Daoy (cell line): ENCODE results near the gene SOX6. TPM values are rescaled to one million over a fixed set of nuclear protein-coding genes. Genes with fewer than 3 reads are reported as not detected.
"Not testable (repeated sequence)": the region's sequence is repeated elsewhere in the genome, so short reads cannot be mapped to it uniquely, and the experiment has no call there.

Experiments used
- DNase-seq: peaks from one replicate; pipeline ENCODE4 v3.0.0-alpha.2; 2015; ENCODE audit warnings: low read depth
- total RNA-seq: library from RNA; depleted of rRNA; stranded (reverse); fragments of >200 nt; shearing (Covaris generic); gene quantifications from 2 replicates; pipeline ENCODE4 v1.2.3, GENCODE V29; 2014

Gene SOX6
- total RNA-seq, 1 experiment from 2014 or later, result 3.0 TPM

- DNase-seq, result no peak
Observed at GRCh38 chr11:16151138-16151537, 205.2 kb downstream of the SOX6 start.

- no peak for DNase-seq
Observed at GRCh38 chr11:16149476-16149875, 206.9 kb downstream of the SOX6 start.

GRCh38 chr11:16148301-16148931, 207.9 kb downstream of the SOX6 start:
- no peak for DNase-seq

DNA sequence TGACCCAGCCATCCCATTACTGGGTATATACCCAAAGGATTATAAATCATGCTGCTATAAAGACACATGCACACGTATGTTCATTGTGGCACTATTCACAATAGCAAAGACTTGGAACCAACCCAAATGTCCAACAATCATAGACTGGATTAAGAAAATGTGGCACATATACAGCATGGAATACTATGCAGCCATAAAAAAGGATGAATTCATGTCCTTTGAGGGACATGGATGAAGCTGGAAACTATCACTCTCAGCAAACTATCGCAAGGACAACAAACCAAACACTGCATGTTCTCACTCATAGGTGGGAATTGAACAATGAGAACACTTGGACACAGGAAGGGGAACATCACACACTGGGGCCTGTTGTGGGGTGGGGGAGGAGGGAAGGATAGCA, 209.4 kb downstream of the SOX6 start:
- DNase-seq, result not testable (repeated sequence)

DNA sequence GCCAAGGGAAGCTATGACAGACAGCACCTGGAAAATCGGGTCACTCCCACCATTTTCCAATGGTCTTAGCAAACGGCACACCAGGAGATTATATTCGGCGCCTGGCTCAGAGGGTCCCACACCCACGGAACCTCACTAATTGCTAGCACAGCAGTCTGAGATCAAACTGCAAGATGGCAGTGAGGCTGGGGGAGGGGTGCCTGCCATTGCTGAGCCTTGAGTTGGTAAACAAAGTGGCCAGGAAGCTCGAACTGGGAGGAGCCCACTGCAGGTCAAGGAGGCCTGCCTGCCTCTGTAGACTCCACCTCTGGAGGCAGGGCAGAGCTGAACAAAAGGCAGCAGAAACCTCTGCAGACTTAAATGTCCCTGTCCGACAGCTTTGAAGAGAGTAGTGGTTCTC, 214.7 kb downstream of the SOX6 start:
- DNase-seq, result not testable (repeated sequence)

DNA sequence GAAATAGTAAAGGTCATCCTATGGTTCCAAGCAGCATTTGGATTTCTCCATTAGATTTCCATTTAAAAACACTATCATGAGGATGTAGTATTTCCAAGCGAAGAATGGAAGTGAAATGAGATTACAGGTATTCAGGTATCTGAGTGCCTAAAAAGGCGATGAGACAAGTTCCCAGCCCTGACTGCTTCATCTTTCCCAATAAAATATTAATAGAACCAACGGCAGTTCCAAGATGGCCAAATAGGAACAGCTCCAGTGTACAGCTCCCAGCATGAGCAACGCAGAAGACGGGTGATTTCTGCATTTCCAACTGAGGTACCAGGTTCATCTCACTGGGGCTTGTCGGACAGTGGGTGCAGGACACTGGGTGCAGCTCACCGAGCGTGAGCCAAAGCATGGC, 215.2 kb downstream of the SOX6 start:
- DNase-seq, result not testable (repeated sequence)

DNA sequence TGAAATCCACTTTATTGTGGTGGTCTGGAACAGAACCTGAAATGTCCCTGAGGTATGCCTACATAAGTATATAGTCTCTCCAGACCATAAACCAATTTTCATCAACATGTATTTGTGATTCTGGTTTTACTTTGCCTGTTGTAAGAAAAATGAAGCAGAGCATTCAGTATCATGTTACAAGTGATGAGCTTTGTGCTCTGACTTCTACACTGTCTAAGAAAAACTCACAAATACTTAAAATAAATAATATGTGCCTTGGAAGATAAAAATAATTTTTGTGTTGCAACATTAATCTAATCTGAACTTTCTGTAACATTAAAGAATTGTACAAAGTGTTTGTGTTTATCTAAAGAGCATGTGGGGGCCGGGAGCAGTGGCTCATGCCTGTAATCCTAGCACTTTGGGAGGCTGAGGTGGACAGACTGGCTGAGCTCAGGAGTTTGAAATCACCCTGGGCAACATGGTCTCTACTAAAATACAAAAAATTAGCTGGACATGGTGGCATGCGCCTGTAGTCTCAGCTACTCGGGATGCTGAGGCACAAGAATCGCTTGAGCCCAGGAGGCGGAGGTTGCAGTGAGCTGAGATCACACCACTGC, 219.5 kb downstream of the SOX6 start:
- DNase-seq, result no peak

GRCh38 chr11:16133867-16134266, 222.5 kb downstream of the SOX6 start:
- DNase-seq, result no peak

DNA sequence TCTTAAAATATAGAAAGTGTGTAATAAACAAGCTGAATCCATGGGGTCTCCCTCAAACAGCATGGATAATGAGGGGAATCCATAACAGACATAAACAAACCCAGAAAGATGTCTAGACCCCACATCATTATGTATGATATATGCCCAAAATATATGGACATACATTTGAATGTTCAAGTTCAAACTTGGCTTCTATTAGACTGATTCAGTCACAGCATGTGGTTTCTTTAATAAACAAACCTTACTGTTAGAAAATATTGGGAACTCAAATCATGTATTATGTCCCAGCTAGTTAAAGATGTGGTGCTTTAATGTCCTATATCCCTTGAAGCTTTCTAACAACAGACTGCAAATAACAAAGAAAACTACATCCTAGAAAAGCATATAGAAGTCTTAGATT, 228.6 kb downstream of the SOX6 start:
- DNase-seq, result no peak

- peak; percentile 3 for DNase-seq
Observed at GRCh38 chr11:16126362-16126761, 230.0 kb downstream of the SOX6 start.

DNA sequence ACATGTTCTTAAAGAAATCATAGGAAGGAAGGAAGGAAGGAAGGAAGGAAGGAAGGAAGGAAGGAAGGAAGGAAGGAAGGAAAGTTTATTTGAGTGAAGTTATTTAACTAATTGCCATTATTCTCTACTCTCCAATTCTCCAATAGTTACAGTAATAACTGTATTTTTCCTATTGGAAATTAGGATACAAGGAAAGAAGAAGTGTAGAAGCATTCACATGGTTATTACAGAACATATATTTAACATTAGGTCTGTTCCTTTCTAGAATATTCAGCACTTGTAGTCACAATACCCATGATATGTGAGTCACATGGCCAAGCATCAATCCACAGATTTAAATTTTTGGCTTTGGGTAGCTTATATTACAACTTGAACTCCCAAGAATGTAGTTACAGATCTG, 230.6 kb downstream of the SOX6 start:
- no peak for DNase-seq

DNA sequence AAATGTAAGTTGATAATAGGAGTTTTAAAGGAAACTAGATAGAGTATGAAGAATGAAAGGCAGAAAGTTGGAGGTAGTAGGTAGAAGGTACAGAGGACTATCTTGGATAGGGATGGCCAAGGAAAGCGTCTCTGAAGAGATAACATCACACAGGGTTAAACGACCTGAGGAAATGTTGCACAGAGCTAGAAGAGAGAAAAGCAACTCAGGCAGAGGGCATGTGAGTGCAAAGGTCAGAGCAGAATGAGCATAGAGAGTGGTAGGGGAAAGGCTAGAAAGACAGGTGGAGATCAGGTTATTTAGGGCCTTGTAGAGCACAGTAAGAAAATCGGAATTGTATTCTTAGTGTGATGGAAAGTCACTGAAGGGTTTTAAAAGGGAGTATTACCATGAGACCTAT, 232.0 kb downstream of the SOX6 start:
- DNase-seq, result no peak

- DNase-seq, result no peak
Observed at GRCh38 chr11:16121853-16122252, 234.5 kb downstream of the SOX6 start.

- no peak for DNase-seq
Observed at GRCh38 chr11:16120008-16120407, 236.3 kb downstream of the SOX6 start.

- DNase-seq, result no peak
Observed at GRCh38 chr11:16117989-16118756, 238.2 kb downstream of the SOX6 start.

DNA sequence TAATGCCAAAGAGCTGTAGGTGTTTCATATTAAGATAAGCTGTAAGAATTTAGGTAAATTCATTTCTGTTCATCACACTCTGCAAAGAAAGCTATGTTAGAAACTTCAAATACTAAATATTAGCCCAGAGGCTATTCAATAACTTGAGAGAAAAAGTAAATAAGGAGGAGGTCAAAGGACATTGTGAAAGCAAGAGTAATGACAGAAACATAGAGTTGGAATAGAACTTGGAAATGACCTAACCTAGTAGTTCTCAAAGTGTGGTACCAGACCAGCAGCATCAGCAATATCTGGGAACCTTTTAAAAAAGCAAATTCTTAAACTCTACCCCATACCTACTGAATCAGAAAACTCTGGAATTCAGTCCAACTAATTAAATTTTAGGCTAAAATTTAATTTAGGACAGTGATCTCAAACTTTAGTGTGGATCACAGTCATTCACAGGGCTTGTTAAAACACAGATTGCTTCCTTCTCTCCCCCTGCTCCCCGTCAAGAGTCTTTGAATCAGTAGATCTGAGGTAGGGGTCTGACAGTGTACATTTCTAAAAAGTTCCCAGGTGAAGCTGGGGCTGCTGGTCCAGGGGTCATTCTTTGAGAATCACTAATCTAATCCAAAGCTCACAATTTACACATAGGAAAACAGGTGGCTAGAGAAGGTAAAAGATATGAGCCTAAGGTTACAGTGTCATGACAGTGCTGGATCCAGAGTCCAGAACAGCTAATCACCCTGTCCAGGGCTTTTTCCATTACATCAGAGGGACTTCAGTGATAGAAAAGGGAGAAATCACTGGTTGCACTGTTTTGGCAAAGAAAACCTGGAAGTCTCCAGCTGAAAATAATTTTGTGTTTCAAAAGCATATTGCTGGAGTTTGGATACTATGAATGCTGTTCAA, 241.1 kb downstream of the SOX6 start:
- no peak for DNase-seq

DNA sequence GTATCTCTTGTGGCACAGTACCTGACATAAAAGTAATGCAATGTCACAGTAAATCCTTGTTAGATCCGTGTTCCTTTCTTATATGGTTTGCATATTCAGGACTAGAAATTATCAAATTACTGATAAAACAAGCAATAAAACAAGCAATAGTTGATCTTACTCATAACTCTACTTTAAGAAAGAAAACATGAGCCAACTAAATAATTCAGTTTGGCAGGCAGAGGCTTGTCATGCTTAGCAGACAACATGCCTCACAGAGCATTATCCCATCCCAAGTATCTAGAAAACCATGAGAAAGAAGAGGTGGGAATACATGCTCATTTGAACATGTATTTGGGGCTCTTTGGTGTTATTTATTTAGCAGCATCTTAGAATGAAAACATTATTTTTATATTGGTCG, 241.9 kb downstream of the SOX6 start:
- no peak for DNase-seq

- DNase-seq, result no peak
Observed at GRCh38 chr11:16111690-16112089, 244.7 kb downstream of the SOX6 start.

GRCh38 chr11:16110886-16111285, 245.5 kb downstream of the SOX6 start:
- no peak for DNase-seq

GRCh38 chr11:16099343-16099900, 256.9 kb downstream of the SOX6 start:
- DNase-seq, result no peak

- no peak for DNase-seq
Observed at GRCh38 chr11:16098526-16099205, 257.7 kb downstream of the SOX6 start.
